GM19193 (cell line): Measurements from ENCODE around the gene MRPS5.

Experiments
- POLR2A ChIP-seq: IDR thresholded peaks from 4 replicates; pipeline ENCODE4 v1.6.1; 2011; ENCODE audit not compliant: insufficient read depth, insufficient read length; ENCODE audit errors: extremely low read depth

MRPS5 gene

GRCh38 chr2:95074663-95075439, 46.8 kb downstream of the MRPS5 start:
- TF ChIP-seq POLR2A = no peak

DNA sequence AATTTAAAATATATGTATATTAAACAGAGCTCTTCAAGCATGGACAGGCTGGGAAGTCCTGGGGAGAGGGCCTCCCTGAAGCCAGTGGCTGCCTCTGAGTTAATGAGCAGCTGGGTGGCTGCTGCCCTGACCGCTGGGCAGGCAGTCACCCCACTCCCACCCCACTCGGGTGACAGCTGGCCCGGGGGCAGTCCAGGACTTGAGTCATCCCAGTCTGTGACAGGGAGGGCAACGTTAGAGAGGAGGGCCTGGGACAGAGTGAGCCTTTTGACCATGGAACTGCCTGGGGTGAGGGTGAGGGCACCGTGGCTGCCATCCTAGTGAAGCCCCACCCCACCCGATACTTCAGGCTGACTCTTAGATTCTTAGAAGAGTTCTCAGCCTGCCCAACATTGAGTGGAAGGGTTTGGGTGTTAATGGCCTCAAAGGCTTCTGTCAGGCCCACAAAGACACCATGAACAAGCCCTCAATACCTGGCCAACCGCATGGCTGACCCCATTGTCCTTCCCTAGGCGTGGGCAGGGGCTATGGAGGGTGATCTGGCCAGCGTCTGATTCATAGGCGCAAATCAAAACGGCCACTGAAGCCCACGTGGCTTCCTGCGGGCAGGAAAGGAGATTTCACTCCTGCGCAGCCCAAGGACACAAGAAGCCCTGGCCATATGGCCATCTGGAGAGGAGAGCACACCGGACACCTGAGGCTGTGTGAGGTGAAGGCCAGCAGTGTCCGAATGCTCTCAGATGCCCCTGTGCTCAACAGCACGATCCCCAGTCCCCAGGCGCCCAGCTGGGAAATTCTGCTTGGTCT, 47.5 kb downstream of the MRPS5 start:
- TF ChIP-seq POLR2A = no peak

DNA sequence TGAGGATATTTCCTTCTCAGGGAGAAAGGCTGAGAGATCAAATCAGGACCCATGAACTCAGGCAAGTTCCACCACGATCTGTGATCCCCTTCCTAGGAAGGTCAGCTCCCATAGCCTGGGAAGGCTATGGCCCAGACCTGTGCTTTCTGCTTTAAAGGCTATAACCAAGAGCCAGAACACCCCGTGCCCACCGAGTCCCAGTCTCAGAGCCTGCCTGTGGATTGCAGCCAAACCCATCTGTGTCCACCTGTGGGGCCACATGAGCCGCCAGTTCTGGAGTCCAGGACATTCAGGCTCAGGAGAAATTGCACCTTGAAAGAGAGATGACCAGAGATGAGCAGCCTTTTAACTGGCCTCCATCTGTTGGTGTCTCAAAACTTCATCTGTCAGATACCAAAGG, 49.2 kb downstream of the MRPS5 start:
- no peak for TF ChIP-seq POLR2A

DNA sequence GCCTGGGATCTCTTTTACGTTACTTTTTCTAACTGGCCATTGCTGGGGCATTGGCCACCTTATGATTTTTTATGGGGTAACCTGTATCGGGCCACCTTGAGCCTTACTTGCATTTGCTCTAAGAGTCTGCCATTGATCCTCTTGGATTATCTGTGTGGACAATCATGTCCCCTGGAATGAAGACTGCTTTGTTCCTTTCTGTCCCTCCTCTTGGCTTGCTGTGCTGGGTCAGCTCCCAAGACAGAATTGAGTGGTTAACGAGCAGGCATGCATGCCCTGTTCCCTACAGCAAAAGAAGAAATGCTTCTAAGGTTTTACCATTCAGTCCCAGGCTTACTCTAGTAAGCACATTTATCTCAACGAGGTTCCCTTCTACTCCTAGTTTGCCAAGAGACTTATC, 49.8 kb downstream of the MRPS5 start:
- TF ChIP-seq POLR2A = no peak

DNA sequence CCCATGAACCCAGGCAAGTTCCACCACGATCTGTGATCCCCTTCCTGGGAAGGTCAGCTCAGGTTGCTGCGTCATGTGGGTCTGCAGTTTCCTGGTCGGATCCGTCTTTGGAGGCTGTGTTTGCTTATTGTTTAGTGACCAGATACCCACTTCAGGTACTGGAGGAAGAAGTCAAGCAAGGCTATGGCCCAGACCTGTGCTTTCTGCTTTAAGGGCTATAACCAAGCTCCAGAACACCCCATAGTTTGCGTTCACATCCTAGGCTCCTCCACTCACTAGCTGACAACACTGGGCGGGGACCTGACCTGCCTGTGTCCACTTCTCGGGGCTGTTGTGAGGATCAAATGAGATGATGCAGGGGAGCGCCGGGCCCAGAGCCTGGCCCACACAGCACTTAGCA, 52.1 kb downstream of the MRPS5 start:
- TF ChIP-seq POLR2A = no peak

DNA sequence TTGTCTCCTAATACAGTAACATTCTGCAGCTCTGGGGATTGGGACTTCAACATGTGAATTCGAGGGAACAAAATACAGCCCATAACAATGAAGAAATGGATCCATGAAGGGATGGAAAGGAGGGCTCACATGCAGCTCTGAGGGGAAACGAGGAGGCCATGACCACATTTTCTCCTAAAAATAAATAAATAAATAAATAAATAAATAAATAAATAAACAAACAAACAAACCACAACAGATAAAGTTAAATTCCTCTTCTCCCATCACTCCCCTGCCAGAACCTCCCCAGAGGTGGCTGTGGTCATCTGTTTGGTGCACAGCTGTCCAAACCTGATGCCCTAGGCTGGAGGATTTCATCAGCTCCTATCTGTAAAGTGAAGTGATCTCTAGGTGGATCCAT, 53.4 kb downstream of the MRPS5 start:
- TF ChIP-seq POLR2A = no peak

DNA sequence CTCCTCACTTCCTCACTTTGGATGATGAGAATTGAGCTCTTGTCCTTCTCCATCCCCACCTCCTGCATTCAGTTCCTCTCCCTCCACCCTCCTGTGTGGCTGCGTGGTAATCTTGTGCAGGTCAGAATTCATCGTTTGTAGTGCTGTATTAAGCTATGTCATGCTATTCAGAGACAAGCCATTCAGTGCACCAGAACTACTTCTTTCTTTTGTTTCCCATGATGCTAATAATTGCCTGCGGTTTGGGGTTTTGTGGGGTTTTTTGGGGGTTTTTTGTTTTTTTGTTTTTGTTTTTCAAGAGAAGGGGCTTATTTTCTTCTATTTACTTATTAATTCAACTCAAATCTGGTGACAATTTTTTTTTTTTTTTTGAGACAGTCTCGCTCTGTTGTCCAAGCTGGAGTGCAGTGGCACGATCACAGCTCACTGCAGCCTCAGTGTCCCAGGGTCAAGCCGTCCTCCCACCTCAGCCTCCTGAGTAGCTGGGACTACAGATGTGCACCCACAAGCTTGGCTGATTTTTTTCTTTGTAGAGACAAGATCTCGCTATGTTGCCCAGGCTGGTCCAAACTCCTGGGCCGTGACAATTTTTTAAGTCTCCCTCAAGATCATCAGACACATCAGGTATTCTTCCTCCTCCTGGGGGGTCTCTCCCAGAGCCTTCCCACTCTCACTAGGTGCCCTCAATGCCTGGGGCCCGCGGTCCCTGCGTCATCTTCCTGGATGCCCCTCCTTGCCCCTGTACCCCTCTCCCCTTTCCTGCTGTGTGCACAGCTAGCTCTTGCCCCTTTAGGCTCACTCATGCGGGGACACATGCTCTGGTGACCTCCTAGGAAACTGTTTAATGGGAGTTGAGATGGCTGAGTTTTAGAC, 58.3 kb downstream of the MRPS5 start:
- no peak for TF ChIP-seq POLR2A

GRCh38 chr2:95062242-95063085, 59.1 kb downstream of the MRPS5 start:
- no peak for TF ChIP-seq POLR2A

DNA sequence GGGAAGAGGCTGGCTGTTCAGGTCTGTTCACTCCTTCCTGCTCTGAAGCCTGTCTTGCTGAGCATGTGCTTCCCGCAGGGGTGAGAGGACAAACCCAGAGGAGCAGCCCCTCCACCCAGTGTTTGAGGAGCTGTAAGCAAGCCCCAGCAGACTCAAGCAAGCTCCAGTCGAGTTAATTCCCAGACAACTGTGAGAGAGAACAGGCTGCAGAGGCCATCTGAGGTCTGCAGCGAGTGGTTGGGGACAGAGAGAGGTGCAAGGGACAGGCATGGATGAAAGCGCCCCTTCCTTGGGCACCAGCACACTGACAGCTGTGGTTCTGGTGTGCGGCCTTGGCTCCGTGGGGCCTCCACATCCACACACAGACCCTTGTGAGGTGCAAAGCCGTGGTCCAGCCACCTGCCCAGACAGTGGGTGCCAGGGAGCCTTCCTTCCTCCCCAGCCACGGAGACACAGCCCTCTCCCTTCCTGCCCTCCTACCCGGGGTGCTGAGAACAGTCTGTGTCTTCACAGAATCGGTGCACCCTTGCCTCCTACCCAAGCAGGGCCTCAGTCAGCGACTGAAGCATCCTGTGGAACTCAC, 59.9 kb downstream of the MRPS5 start:
- TF ChIP-seq POLR2A = no peak

GRCh38 chr2:95061119-95061512, 60.5 kb downstream of the MRPS5 start:
- no peak for TF ChIP-seq POLR2A

GRCh38 chr2:95060446-95061118, 61.0 kb downstream of the MRPS5 start:
- no peak for TF ChIP-seq POLR2A

DNA sequence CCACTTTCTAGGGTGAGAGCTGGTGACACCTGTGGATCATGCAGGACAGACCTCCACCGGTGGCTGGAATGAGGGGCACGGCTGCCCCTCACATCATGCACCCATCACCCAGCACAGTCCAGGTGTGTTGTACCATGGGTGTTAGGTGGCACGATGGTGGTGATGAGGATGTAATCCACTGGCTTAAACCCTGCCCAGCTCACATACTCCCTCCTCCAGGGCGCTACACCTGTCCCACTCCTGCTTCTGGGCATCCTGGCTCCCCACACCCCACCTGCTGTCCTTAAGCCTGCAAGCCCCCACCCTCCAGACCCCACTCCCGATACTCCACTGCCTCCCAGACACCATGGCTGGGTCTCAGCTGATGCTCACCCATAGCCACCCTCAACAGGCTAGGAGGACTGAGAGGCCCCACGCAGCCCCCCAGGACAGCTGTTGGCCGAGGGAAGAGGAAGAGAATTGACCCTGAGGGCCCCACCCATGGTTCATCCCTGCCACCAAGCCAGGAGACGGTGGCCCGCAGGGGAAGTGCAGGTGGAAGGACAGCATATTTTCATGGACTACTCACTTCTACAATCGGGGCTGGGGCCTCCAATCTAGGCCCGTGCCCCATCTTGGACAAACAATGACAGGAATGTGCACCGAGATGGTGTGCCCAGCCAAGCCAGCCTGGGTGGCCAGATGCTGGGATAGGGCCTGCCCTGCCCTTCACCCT, 61.8 kb downstream of the MRPS5 start:
- TF ChIP-seq POLR2A = no peak
